T-helper 17 cell (primary cell): ENCODE data around the gene COL2A1. TPM values are rescaled to one million over a fixed set of nuclear protein-coding genes. Genes with fewer than 3 reads are reported as not detected.

Experiments
- ATAC-seq: fragments of 150-1000 bp; cut with Tn5 transposase; 2 replicates; pipeline ENCODE4 v1.10.0; 2021; ENCODE audit warnings: mild to moderate bottlenecking, moderate library complexity
- DNase-seq, 3 donors: peaks; one replicate each; pipeline versions ENCODE4 v3.0.0 to v3.0.0-alpha.2; 2020 to 2021
- H3K9me3 ChIP-seq: one replicate; pipeline ENCODE4 v1.7.0; 2013; ENCODE audit warnings: low read length, mild to moderate bottlenecking; ENCODE audit not compliant: control insufficient read depth, poor library complexity, severe bottlenecking
- H3K27ac Mint-ChIP-seq: one replicate; pipeline ENCODE4 v1.8.0; 2022; ENCODE audit warnings: mild to moderate bottlenecking, moderate library complexity, mixed read lengths
- H3K27me3 Mint-ChIP-seq: one replicate; pipeline ENCODE4 v1.8.0; 2022; ENCODE audit warnings: mixed read lengths
- H3K36me3 Mint-ChIP-seq: one replicate; pipeline ENCODE4 v1.8.0; 2022; ENCODE audit warnings: low read depth, mixed read lengths
- H3K4me1 Mint-ChIP-seq: one replicate; pipeline ENCODE4 v1.8.0; 2022; ENCODE audit warnings: mild to moderate bottlenecking, mixed read lengths
- H3K4me3 Mint-ChIP-seq: one replicate; pipeline ENCODE4 v1.8.0; 2022; ENCODE audit warnings: mild to moderate bottlenecking, moderate library complexity, mixed read lengths
- total RNA-seq, 4 donors: library from RNA in 2 of 4; stranded (reverse) in 2 of 4; gene quantifications; one replicate each; pipeline ENCODE4 v1.2.3 and lab custom pipeline; 2022 to 2026

COL2A1 gene
- total RNA-seq, 2 donors from 2014 or later: not detected

DNA sequence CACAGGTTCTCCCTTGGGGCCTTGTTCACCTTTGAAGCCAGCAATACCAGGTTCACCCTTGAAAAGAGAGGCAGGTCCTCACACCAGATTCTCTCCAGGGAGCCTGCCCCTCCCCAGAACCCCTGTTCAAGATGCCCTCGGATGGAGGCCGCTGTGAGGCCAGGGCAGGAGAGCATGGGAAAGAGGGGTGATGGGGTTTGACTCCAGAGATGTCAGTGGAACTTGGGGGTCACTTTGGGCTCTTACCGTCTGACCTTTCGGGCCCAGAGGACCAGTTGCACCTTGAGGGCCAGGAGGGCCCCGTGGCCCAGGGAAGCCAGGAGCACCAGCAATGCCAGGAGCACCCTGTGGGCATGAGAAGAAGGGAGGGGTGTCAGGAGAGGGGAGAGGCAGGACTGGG is 17.4 kb downstream of the COL2A1 start:
- H3K9me3 ChIP-seq: no peaks in the 10 kb centered on the region
- Mint-ChIP-seq H3K4me3 (no peak overlapping the region), H3K27me3 (peaks cover 8% of the 10 kb centered on the region), H3K27ac (no peak overlapping the region), H3K36me3 (no peaks in the 10 kb centered on the region), H3K4me1 (peaks cover 32% of the 10 kb centered on the region)
- no peak for DNase-seq
- no peak for ATAC-seq

- H3K27me3 Mint-ChIP-seq: peaks cover 8% of the 10 kb centered on the region
- no peak overlapping the region for H3K27ac Mint-ChIP-seq
- no peak for ATAC-seq
- peaks cover 32% of the 10 kb centered on the region for H3K4me1 Mint-ChIP-seq
- H3K4me3 Mint-ChIP-seq: no peak overlapping the region
- no peaks in the 10 kb centered on the region for H3K9me3 ChIP-seq
- no peaks in the 10 kb centered on the region for H3K36me3 Mint-ChIP-seq
- DNase-seq: no peak
Observed at GRCh38 chr12:47986291-47986660, 18.0 kb downstream of the COL2A1 start.

GRCh38 chr12:47985596-47986290 is 18.5 kb downstream of the COL2A1 start:
- ATAC-seq: no peak
- Mint-ChIP-seq H3K4me3 (no peak overlapping the region), H3K4me1 (peaks cover 28% of the 10 kb centered on the region), H3K36me3 (no peaks in the 10 kb centered on the region), H3K27me3 (peaks cover 8% of the 10 kb centered on the region), H3K27ac (no peak overlapping the region)
- no peak for DNase-seq
- H3K9me3 ChIP-seq: no peaks in the 10 kb centered on the region

DNA sequence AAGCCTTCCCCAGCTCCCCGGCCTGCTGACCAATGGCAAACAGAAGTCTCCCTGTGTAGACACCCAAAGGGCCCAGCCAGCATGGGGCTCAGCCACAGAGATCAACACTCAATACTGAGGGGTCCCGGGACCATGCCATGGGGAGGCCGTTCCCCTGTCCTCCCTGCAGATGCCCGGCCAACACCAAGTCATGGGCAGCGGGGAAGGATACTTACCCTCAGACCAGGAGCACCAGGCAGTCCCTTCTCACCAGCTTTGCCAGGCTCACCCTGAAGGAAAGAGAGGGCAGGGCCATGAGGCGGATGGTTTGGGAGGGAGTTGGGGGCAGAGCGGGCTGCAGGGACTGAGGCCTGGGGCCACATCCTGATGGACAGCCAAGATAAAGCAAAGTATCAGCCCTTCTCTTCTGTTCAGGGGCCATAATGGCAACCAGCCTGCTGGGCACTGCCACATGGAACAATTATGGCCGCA is 19.9 kb downstream of the COL2A1 start:
- Mint-ChIP-seq H3K27ac (no peak overlapping the region), H3K4me1 (peaks cover 15% of the 10 kb centered on the region), H3K4me3 (no peak overlapping the region), H3K36me3 (no peaks in the 10 kb centered on the region), H3K27me3 (peaks cover 8% of the 10 kb centered on the region)
- DNase-seq (no peak), ATAC-seq (no peak)
- H3K9me3 ChIP-seq: no peaks in the 10 kb centered on the region

GRCh38 chr12:47983541-47984115 is 20.6 kb downstream of the COL2A1 start:
- peaks cover 2% of the 10 kb centered on the region for H3K36me3 Mint-ChIP-seq
- DNase-seq (no peak), ATAC-seq (no peak)
- no peak overlapping the region for H3K4me3 Mint-ChIP-seq
- H3K27me3 Mint-ChIP-seq: peaks cover 13% of the 10 kb centered on the region
- no peak overlapping the region for H3K27ac Mint-ChIP-seq
- H3K9me3 ChIP-seq: no peaks in the 10 kb centered on the region
- peaks cover 7% of the 10 kb centered on the region for H3K4me1 Mint-ChIP-seq

- no peak for DNase-seq
- peaks cover 13% of the 10 kb centered on the region for H3K27me3 Mint-ChIP-seq
- H3K4me3 Mint-ChIP-seq: no peak overlapping the region
- no peak for ATAC-seq
- peaks cover 7% of the 10 kb centered on the region for H3K4me1 Mint-ChIP-seq
- no peak overlapping the region for H3K27ac Mint-ChIP-seq
- peaks cover 2% of the 10 kb centered on the region for H3K36me3 Mint-ChIP-seq
- no peaks in the 10 kb centered on the region for H3K9me3 ChIP-seq
Observed at GRCh38 chr12:47982770-47983169, 21.5 kb downstream of the COL2A1 start.

GRCh38 chr12:47982311-47982710 is 22.0 kb downstream of the COL2A1 start:
- H3K9me3 ChIP-seq: no peaks in the 10 kb centered on the region

DNA sequence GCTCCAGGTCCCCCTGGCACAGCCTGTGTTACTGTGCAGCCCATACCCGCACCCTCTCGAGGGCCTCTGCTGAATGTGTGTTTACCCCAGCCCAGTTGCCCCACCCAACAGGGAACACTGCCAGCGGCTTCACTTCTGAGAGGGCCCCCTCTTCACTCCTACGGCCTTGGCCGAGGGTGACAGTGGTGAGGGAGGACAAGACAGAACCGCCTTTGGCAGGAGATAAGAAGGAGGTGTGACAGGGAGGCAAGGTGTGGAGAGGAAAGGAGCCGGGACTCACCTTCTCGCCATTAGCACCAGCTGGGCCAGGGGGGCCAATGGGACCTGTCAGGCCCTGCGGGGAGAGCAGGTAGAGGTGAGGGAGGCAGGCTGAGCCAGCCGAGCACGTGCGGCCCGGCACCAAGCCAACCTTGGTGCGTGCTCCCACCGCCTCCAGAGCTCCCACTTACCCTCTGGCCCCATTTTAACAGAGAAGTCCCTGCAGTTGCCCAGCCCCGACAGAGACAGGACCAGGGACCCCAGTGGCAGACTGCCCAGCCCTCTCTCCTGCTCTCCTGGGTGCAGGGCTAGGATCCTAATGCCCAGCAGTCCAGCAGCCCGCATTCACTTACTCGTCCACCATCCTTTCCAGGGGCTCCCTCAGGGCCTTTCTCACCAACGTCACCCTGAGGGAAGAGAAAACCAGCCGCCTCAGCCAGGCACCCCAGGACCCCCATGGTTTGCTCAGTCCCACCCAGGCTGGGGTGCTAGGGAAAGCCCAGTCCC is 22.6 kb downstream of the COL2A1 start:
- DNase-seq: no peak
- H3K27ac Mint-ChIP-seq: no peak overlapping the region
- ATAC-seq: no peak
- H3K27me3 Mint-ChIP-seq: peaks cover 5% of the 10 kb centered on the region
- H3K4me3 Mint-ChIP-seq: no peak overlapping the region
- peaks cover 2% of the 10 kb centered on the region for H3K36me3 Mint-ChIP-seq
- no peaks in the 10 kb centered on the region for H3K9me3 ChIP-seq
- peaks cover 4% of the 10 kb centered on the region for H3K4me1 Mint-ChIP-seq

More at GRCh38 chr12:47982311-47982710, 22.0 kb downstream of the COL2A1 start:
- peaks cover 2% of the 10 kb centered on the region for H3K36me3 Mint-ChIP-seq
- ATAC-seq (no peak), DNase-seq (no peak)
- no peak overlapping the region for H3K27ac Mint-ChIP-seq
- H3K27me3 Mint-ChIP-seq: peaks cover 10% of the 10 kb centered on the region
- peaks cover 7% of the 10 kb centered on the region for H3K4me1 Mint-ChIP-seq
- no peak overlapping the region for H3K4me3 Mint-ChIP-seq

- H3K4me3 Mint-ChIP-seq: no peak overlapping the region
- H3K36me3 Mint-ChIP-seq: peaks cover 2% of the 10 kb centered on the region
- H3K27me3 Mint-ChIP-seq: peaks cover 5% of the 10 kb centered on the region
- no peak overlapping the region for H3K27ac Mint-ChIP-seq
- DNase-seq (no peak), ATAC-seq (no peak)
- H3K9me3 ChIP-seq: no peaks in the 10 kb centered on the region
- peaks cover 2% of the 10 kb centered on the region for H3K4me1 Mint-ChIP-seq
Observed at GRCh38 chr12:47980779-47981495, 23.3 kb downstream of the COL2A1 start.

- no peak overlapping the region for H3K27ac Mint-ChIP-seq
- ATAC-seq (no peak), DNase-seq (no peak)
- H3K4me1 Mint-ChIP-seq: peaks cover under 1% of the 10 kb centered on the region
- H3K27me3 Mint-ChIP-seq: peaks cover 5% of the 10 kb centered on the region
- H3K4me3 Mint-ChIP-seq: no peak overlapping the region
- H3K9me3 ChIP-seq: no peaks in the 10 kb centered on the region
- H3K36me3 Mint-ChIP-seq: peaks cover 2% of the 10 kb centered on the region
Observed at GRCh38 chr12:47980197-47980596, 24.1 kb downstream of the COL2A1 start.

DNA sequence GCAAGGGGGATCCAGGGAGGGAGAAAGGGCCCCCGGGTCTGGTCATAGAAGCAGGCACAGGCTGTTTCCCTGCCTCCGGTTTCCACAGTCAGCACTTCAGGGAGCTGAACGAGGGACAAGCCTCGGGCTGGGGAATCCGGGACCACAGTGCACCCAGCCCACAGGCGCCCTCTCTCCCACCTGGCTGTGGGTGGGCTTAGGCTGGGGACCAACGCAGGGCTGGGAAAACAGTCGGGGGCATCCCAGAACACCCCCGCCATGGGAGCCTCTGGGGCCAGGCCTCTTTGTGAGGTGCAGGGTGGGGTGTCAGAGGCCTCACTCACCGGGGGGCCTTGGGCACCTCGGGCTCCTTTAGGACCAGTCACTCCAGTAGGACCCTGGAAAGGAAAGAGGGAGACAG is 24.6 kb downstream of the COL2A1 start:
- no peak for ATAC-seq
- peaks cover 2% of the 10 kb centered on the region for H3K36me3 Mint-ChIP-seq
- no peaks in the 10 kb centered on the region for H3K9me3 ChIP-seq
- no peak for DNase-seq
- H3K27ac Mint-ChIP-seq: no peak overlapping the region
- no peaks in the 10 kb centered on the region for H3K4me1 Mint-ChIP-seq
- H3K4me3 Mint-ChIP-seq: no peak overlapping the region
- H3K27me3 Mint-ChIP-seq: peaks cover 5% of the 10 kb centered on the region

- DNase-seq: no peak
- no peak overlapping the region for H3K4me3 Mint-ChIP-seq
- H3K27ac Mint-ChIP-seq: no peak overlapping the region
- H3K4me1 Mint-ChIP-seq: no peaks in the 10 kb centered on the region
- peaks cover 5% of the 10 kb centered on the region for H3K27me3 Mint-ChIP-seq
- ATAC-seq: no peak
- peaks cover 2% of the 10 kb centered on the region for H3K36me3 Mint-ChIP-seq
- no peaks in the 10 kb centered on the region for H3K9me3 ChIP-seq
Observed at GRCh38 chr12:47979166-47979565, 25.1 kb downstream of the COL2A1 start.

GRCh38 chr12:47978598-47978873 is 25.7 kb downstream of the COL2A1 start:
- DNase-seq (no peak), ATAC-seq (no peak)
- Mint-ChIP-seq H3K4me1 (no peaks in the 10 kb centered on the region), H3K27ac (no peak overlapping the region), H3K36me3 (peaks cover 2% of the 10 kb centered on the region), H3K4me3 (no peak overlapping the region), H3K27me3 (peaks cover 5% of the 10 kb centered on the region)
- H3K9me3 ChIP-seq: no peaks in the 10 kb centered on the region
